ENCODE results near the gene NCOA7. TPM values are rescaled to one million over a fixed set of nuclear protein-coding genes. Genes with fewer than 3 reads are reported as not detected.

The NCOA7 gene
- total RNA-seq, 1 donor from 2014 or later: 56.1 TPM

GRCh38 chr6:125863023-125863422 lies 72.3 kb downstream of the NCOA7 start:
- no peak overlapping the region for H3K4me3 Mint-ChIP-seq
- H3K36me3 Mint-ChIP-seq (ENCODE audit: low read depth): peaks cover 4% of the 10 kb centered on the region
- H3K27me3 Mint-ChIP-seq (ENCODE audit: insufficient read depth): no peaks in the 10 kb centered on the region
- DNase-seq (ENCODE audit: low spot score): no peak
- H3K27ac Mint-ChIP-seq: no peak overlapping the region
- intact Hi-C loops (cut with micrococcal nuclease): no loop called here
- H3K9me3 Mint-ChIP-seq: no peaks in the 10 kb centered on the region
- no peaks in the 10 kb centered on the region for H3K4me1 Mint-ChIP-seq (ENCODE audit: low read depth)

GRCh38 chr6:125865015-125865414 lies 74.3 kb downstream of the NCOA7 start:
- H3K9me3 Mint-ChIP-seq: no peaks in the 10 kb centered on the region

GRCh38 chr6:125866433-125866832 lies 75.7 kb downstream of the NCOA7 start:
- Mint-ChIP-seq H3K36me3 (ENCODE audit: low read depth) (no peaks in the 10 kb centered on the region), H3K4me3 (no peak overlapping the region), H3K4me1 (ENCODE audit: low read depth) (no peaks in the 10 kb centered on the region), H3K27ac (no peak overlapping the region), H3K27me3 (ENCODE audit: insufficient read depth) (no peaks in the 10 kb centered on the region), H3K9me3 (no peaks in the 10 kb centered on the region)
- intact Hi-C loops (cut with micrococcal nuclease): no loop called here
- no peak for DNase-seq (ENCODE audit: low spot score)

More at GRCh38 chr6:125865015-125865414, 74.3 kb downstream of the NCOA7 start:
- Mint-ChIP-seq H3K27me3 (ENCODE audit: insufficient read depth) (no peaks in the 10 kb centered on the region), H3K27ac (no peak overlapping the region), H3K4me1 (ENCODE audit: low read depth) (no peaks in the 10 kb centered on the region), H3K36me3 (ENCODE audit: low read depth) (no peaks in the 10 kb centered on the region), H3K4me3 (no peak overlapping the region)
- no peak for DNase-seq (ENCODE audit: low spot score)
- intact Hi-C loops (cut with micrococcal nuclease): no loop called here

GRCh38 chr6:125867483-125867942 lies 76.8 kb downstream of the NCOA7 start:
- intact Hi-C loops (cut with micrococcal nuclease): no loop called here

GRCh38 chr6:125868252-125868651 lies 77.5 kb downstream of the NCOA7 start:
- H3K36me3 Mint-ChIP-seq (ENCODE audit: low read depth): no peaks in the 10 kb centered on the region
- no peak overlapping the region for H3K27ac Mint-ChIP-seq
- no peaks in the 10 kb centered on the region for H3K27me3 Mint-ChIP-seq (ENCODE audit: insufficient read depth)
- intact Hi-C loops (cut with micrococcal nuclease): loop anchor here (1.0 kb wide), 1 partner anchor 9 kb away; no protein-coding TSS in a partner anchor
- no peak for DNase-seq (ENCODE audit: low spot score)
- no peaks in the 10 kb centered on the region for H3K9me3 Mint-ChIP-seq
- H3K4me1 Mint-ChIP-seq (ENCODE audit: low read depth): no peaks in the 10 kb centered on the region
- no peak overlapping the region for H3K4me3 Mint-ChIP-seq

More at GRCh38 chr6:125867483-125867942, 76.8 kb downstream of the NCOA7 start:
- Mint-ChIP-seq H3K36me3 (ENCODE audit: low read depth) (no peaks in the 10 kb centered on the region), H3K4me1 (ENCODE audit: low read depth) (no peaks in the 10 kb centered on the region), H3K4me3 (no peak overlapping the region), H3K9me3 (no peaks in the 10 kb centered on the region), H3K27ac (no peak overlapping the region), H3K27me3 (ENCODE audit: insufficient read depth) (no peaks in the 10 kb centered on the region)
- DNase-seq (ENCODE audit: low spot score): no peak

- H3K4me3 Mint-ChIP-seq: no peak overlapping the region
- DNase-seq (ENCODE audit: low spot score): no peak
- no peaks in the 10 kb centered on the region for H3K9me3 Mint-ChIP-seq
- no peaks in the 10 kb centered on the region for H3K4me1 Mint-ChIP-seq (ENCODE audit: low read depth)
- H3K36me3 Mint-ChIP-seq (ENCODE audit: low read depth): peaks cover 2% of the 10 kb centered on the region
- intact Hi-C loops (cut with micrococcal nuclease): loop anchor here (1.0 kb wide), 1 partner anchor 10 kb away; no protein-coding TSS in a partner anchor
- no peak overlapping the region for H3K27ac Mint-ChIP-seq
- H3K27me3 Mint-ChIP-seq (ENCODE audit: insufficient read depth): no peaks in the 10 kb centered on the region
Observed at GRCh38 chr6:125868678-125869395, 78.1 kb downstream of the NCOA7 start.

GRCh38 chr6:125869427-125869826 lies 78.7 kb downstream of the NCOA7 start:
- Mint-ChIP-seq H3K36me3 (ENCODE audit: low read depth) (peaks cover 2% of the 10 kb centered on the region), H3K27me3 (ENCODE audit: insufficient read depth) (no peaks in the 10 kb centered on the region), H3K4me3 (no peak overlapping the region), H3K4me1 (ENCODE audit: low read depth) (no peaks in the 10 kb centered on the region), H3K27ac (no peak overlapping the region), H3K9me3 (no peaks in the 10 kb centered on the region)
- intact Hi-C loops (cut with micrococcal nuclease): no loop called here
- no peak for DNase-seq (ENCODE audit: low spot score)

GRCh38 chr6:125871365-125871764 lies 80.6 kb downstream of the NCOA7 start:
- Mint-ChIP-seq H3K27me3 (ENCODE audit: insufficient read depth) (no peaks in the 10 kb centered on the region), H3K4me3 (no peak overlapping the region), H3K9me3 (no peaks in the 10 kb centered on the region), H3K27ac (no peak overlapping the region), H3K4me1 (ENCODE audit: low read depth) (no peaks in the 10 kb centered on the region), H3K36me3 (ENCODE audit: low read depth) (peaks cover 11% of the 10 kb centered on the region)
- no peak for DNase-seq (ENCODE audit: low spot score)
- intact Hi-C loops (cut with micrococcal nuclease): no loop called here

GRCh38 chr6:125872259-125872921 lies 81.6 kb downstream of the NCOA7 start:
- no peak for DNase-seq (ENCODE audit: low spot score)
- Mint-ChIP-seq H3K4me1 (ENCODE audit: low read depth) (no peaks in the 10 kb centered on the region), H3K9me3 (no peaks in the 10 kb centered on the region), H3K4me3 (no peak overlapping the region), H3K27ac (no peak overlapping the region), H3K36me3 (ENCODE audit: low read depth) (peaks cover 11% of the 10 kb centered on the region), H3K27me3 (ENCODE audit: insufficient read depth) (no peaks in the 10 kb centered on the region)
- intact Hi-C loops (cut with micrococcal nuclease): no loop called here

GRCh38 chr6:125882243-125882642 lies 91.5 kb downstream of the NCOA7 start:
- no peak overlapping the region for H3K27ac Mint-ChIP-seq
- no peaks in the 10 kb centered on the region for H3K4me1 Mint-ChIP-seq (ENCODE audit: low read depth)
- intact Hi-C loops (cut with micrococcal nuclease): no loop called here
- H3K4me3 Mint-ChIP-seq: no peak overlapping the region
- peaks cover 37% of the 10 kb centered on the region for H3K36me3 Mint-ChIP-seq (ENCODE audit: low read depth)
- H3K9me3 Mint-ChIP-seq: no peaks in the 10 kb centered on the region
- DNase-seq (ENCODE audit: low spot score): no peak
- no peaks in the 10 kb centered on the region for H3K27me3 Mint-ChIP-seq (ENCODE audit: insufficient read depth)

GRCh38 chr6:125884634-125885371 lies 94.0 kb downstream of the NCOA7 start:
- Mint-ChIP-seq H3K4me3 (no peak overlapping the region), H3K4me1 (ENCODE audit: low read depth) (no peaks in the 10 kb centered on the region), H3K36me3 (ENCODE audit: low read depth) (peaks cover 44% of the 10 kb centered on the region), H3K9me3 (no peaks in the 10 kb centered on the region), H3K27ac (no peak overlapping the region), H3K27me3 (ENCODE audit: insufficient read depth) (no peaks in the 10 kb centered on the region)
- intact Hi-C loops (cut with micrococcal nuclease): no loop called here
- no peak for DNase-seq (ENCODE audit: low spot score)

GRCh38 chr6:125886021-125886420 lies 95.3 kb downstream of the NCOA7 start:
- no peak for DNase-seq (ENCODE audit: low spot score)
- Mint-ChIP-seq H3K9me3 (no peaks in the 10 kb centered on the region), H3K36me3 (ENCODE audit: low read depth) (peaks cover 41% of the 10 kb centered on the region), H3K4me1 (ENCODE audit: low read depth) (no peaks in the 10 kb centered on the region), H3K27ac (no peak overlapping the region), H3K4me3 (no peak overlapping the region), H3K27me3 (ENCODE audit: insufficient read depth) (no peaks in the 10 kb centered on the region)
- intact Hi-C loops (cut with micrococcal nuclease): no loop called here

GRCh38 chr6:125886914-125887313 lies 96.2 kb downstream of the NCOA7 start:
- Mint-ChIP-seq H3K27ac (peak overlapping the region; percentile 50), H3K27me3 (ENCODE audit: insufficient read depth) (no peaks in the 10 kb centered on the region), H3K4me1 (ENCODE audit: low read depth) (no peaks in the 10 kb centered on the region), H3K4me3 (no peak overlapping the region), H3K36me3 (ENCODE audit: low read depth) (peaks cover 37% of the 10 kb centered on the region), H3K9me3 (no peaks in the 10 kb centered on the region)
- intact Hi-C loops (cut with micrococcal nuclease): no loop called here
- no peak for DNase-seq (ENCODE audit: low spot score)
